Mucosa of descending colon (tissue), 3 donors: Measurements from ENCODE around the gene PHYKPL. TPM values are rescaled to one million over a fixed set of nuclear protein-coding genes. Genes with fewer than 3 reads are reported as not detected.

Source experiments
- ATAC-seq: fragments of 200-7000 bp; cut with Tn5 transposase; one replicate; pipeline ENCODE4 v1.9.1; 2020; ENCODE audit warnings: mild to moderate bottlenecking, moderate library complexity
- DNase-seq, 3 donors: peaks; one replicate each; pipeline ENCODE4 v3.0.0-alpha.2; 2020
- H3K36me3 ChIP-seq: fragments of 200-600 bp; one replicate; pipeline ENCODE4 v1.8.0; 2021; ENCODE audit warnings: low read depth, mild to moderate bottlenecking
- H3K4me1 ChIP-seq: fragments of 200-600 bp; one replicate; pipeline ENCODE4 v1.8.0; 2021; ENCODE audit warnings: low read depth, mild to moderate bottlenecking
- H3K4me3 ChIP-seq: fragments of 200-600 bp; one replicate; pipeline ENCODE4 v1.8.0; 2021; ENCODE audit warnings: mild to moderate bottlenecking
- H3K9me3 ChIP-seq: fragments of 200-600 bp; one replicate; pipeline ENCODE4 v1.8.0; 2021; ENCODE audit warnings: mild to moderate bottlenecking
- CTCF ChIP-seq: fragments of 200-600 bp; IDR thresholded peaks from one replicate; pipeline ENCODE4 v1.8.0; 2022; ENCODE audit warnings: antibody characterized with exemption, mild to moderate bottlenecking
- intact Hi-C, 2 donors: fragments of 100-400 bp; cut with DNase I in 1 of 2; cut with micrococcal nuclease in 1 of 2; formaldehyde crosslinking; loops; one replicate each; pipeline versions ENCODE4 v1.11.0 to v1.11.1; 2022; cut with DNase I, micrococcal nuclease
- total RNA-seq, 3 donors: library from RNA; stranded (reverse); fragmentation: NEBNext Ultra II Directional in 2 of 3; extraction: Animal tissue kit (Norgen Biotek cat#: 25700) in 2 of 3; gene quantifications; one replicate each; pipeline versions ENCODE4 v1.2.1 to v1.2.4, GENCODE V29; 2021 to 2023
- donor health status: DM: no; HTN: no; CAD: no; lungs with moderate emphysema.
- donor health status: DM: no; HTN: no; CAD: no.
- donor health status: DM: no; HTN: yes; CAD: no.

Gene PHYKPL
- total RNA-seq, 3 donors from 2014 or later = 179 to 331 (median 194) TPM

- no peak for DNase-seq
- no peaks in the 10 kb centered on the region for H3K9me3 ChIP-seq
- intact Hi-C loops = no loop called here
- no peak for TF ChIP-seq CTCF
- H3K4me1 ChIP-seq = no peaks in the 10 kb centered on the region
- no peak for ATAC-seq
- no peak overlapping the region for H3K4me3 ChIP-seq
- no peaks in the 10 kb centered on the region for H3K36me3 ChIP-seq
These were observed 12.8 kb upstream of the PHYKPL start for GRCh38 chr5:178245389-178245788.

- no peaks in the 10 kb centered on the region for H3K36me3 ChIP-seq
- no peak for ATAC-seq
- no peaks in the 10 kb centered on the region for H3K9me3 ChIP-seq
These were observed 12.0 kb upstream of the PHYKPL start for GRCh38 chr5:178244576-178244975.

GRCh38 chr5:178242416-178242815 lies 9.8 kb upstream of the PHYKPL start:
- no peak for ATAC-seq

More at GRCh38 chr5:178244576-178244975, 12.0 kb upstream of the PHYKPL start:
- Histone ChIP-seq H3K4me1 (no peaks in the 10 kb centered on the region), H3K4me3 (no peak overlapping the region)
- no peak for TF ChIP-seq CTCF
- DNase-seq = no peak
- intact Hi-C loops = no loop called here

GRCh38 chr5:178241688-178242231 lies 9.2 kb upstream of the PHYKPL start:
- ATAC-seq = no peak
- peak in 1 of 3 donors; percentile 32 for DNase-seq
- H3K9me3 ChIP-seq = no peaks in the 10 kb centered on the region
- intact Hi-C loops = no loop called here
- H3K36me3 ChIP-seq = no peaks in the 10 kb centered on the region
- no peak for TF ChIP-seq CTCF
- no peak overlapping the region for H3K4me3 ChIP-seq
- peaks cover 19% of the 10 kb centered on the region for H3K4me1 ChIP-seq

More at GRCh38 chr5:178242416-178242815, 9.8 kb upstream of the PHYKPL start:
- Histone ChIP-seq H3K36me3 (no peaks in the 10 kb centered on the region), H3K4me1 (peaks cover 13% of the 10 kb centered on the region), H3K4me3 (no peak overlapping the region), H3K9me3 (no peaks in the 10 kb centered on the region)
- DNase-seq = peak in 2 of 3 donors; percentile 20 to 32
- intact Hi-C loops = no loop called here
- TF ChIP-seq CTCF = no peak

GRCh38 chr5:178241231-178241663 lies 8.6 kb upstream of the PHYKPL start:
- DNase-seq (peak in 1 of 3 donors; percentile 37), ATAC-seq (no peak)
- no peak overlapping the region for H3K4me3 ChIP-seq
- no peak for TF ChIP-seq CTCF
- intact Hi-C loops = no loop called here
- no peaks in the 10 kb centered on the region for H3K9me3 ChIP-seq
- peaks cover 25% of the 10 kb centered on the region for H3K4me1 ChIP-seq
- no peaks in the 10 kb centered on the region for H3K36me3 ChIP-seq

- Histone ChIP-seq H3K4me1 (peaks cover 27% of the 10 kb centered on the region), H3K9me3 (no peaks in the 10 kb centered on the region), H3K36me3 (no peaks in the 10 kb centered on the region), H3K4me3 (no peak overlapping the region)
- no peak for DNase-seq
- no peak for ATAC-seq
- intact Hi-C loops = no loop called here
- TF ChIP-seq CTCF = no peak
These were observed 8.2 kb upstream of the PHYKPL start for GRCh38 chr5:178240766-178241165.
